SK-N-SH (cell line): ENCODE measurements around the gene SUSD3. TPM values are rescaled to one million over a fixed set of nuclear protein-coding genes. Genes with fewer than 3 reads are reported as not detected.

Source experiments
- CTCF ChIA-PET: fragments of 300-600, 350-600 bp; formaldehyde crosslinking; extraction: SDS; loops from one replicate; lab custom pipeline; 2021; lab: Yijun Ruan, JAX
- POLR2A ChIA-PET: fragments of 350-600 bp; sonication (Branson Sonifier 250); formaldehyde crosslinking; extraction: SDS; loops from one replicate; lab custom pipeline; 2020; ENCODE audit warnings: antibody characterized with exemption, inconsistent platforms; lab: Yijun Ruan, JAX
- DNase-seq: peaks from one replicate; pipeline ENCODE4 v3.0.0; 2012
- H2AFZ ChIP-seq: fragments of 200-600 bp; sonication (generic); 2 replicates; pipeline ENCODE4 v1.8.1; 2016; ENCODE audit warnings: antibody characterized with exemption, mild to moderate bottlenecking, low read depth
- H3F3A ChIP-seq: fragments of 200-600 bp; sonication (generic); replicated peaks from 2 replicates; pipeline ENCODE3; 2016; ENCODE audit warnings: antibody characterized with exemption, mild to moderate bottlenecking; ENCODE audit not compliant: insufficient read depth
- H3K27ac ChIP-seq, 2 experiments: fragments of 200-500 bp in 1 of 2; fragments of 200-600 bp in 1 of 2; sonication (Bioruptor generic) in 1 of 2; sonication (generic), shearing (Covaris generic) in 1 of 2; 2 replicates each; pipeline versions ENCODE4 v1.5.1 to v1.6.1; 2014 to 2016; ENCODE audit warnings: low read depth in 2 of 2, inconsistent platforms in 1 of 2, low read length in 1 of 2, mild to moderate bottlenecking in 1 of 2, mixed read lengths in 1 of 2
- H3K27me3 ChIP-seq: fragments of 200-600 bp; sonication (generic), shearing (Covaris generic); 2 replicates; pipeline ENCODE4 v1.6.1; 2016; ENCODE audit warnings: mixed run types; ENCODE audit not compliant: insufficient read depth
- H3K36me3 ChIP-seq, 2 experiments: fragments of 200-500 bp in 1 of 2; fragments of 200-600 bp in 1 of 2; sonication (Bioruptor generic) in 1 of 2; sonication (generic) in 1 of 2; replicated peaks in 1 of 2; 2 replicates each; pipeline versions ENCODE3 to v1.5.1; 2014 to 2016; ENCODE audit warnings: low read length in 1 of 2, mild to moderate bottlenecking in 1 of 2; ENCODE audit not compliant: insufficient read depth in 2 of 2, control insufficient read depth in 1 of 2
- H3K4me1 ChIP-seq, 2 experiments: fragments of 200-500 bp in 1 of 2; fragments of 200-600 bp in 1 of 2; sonication (Bioruptor generic) in 1 of 2; sonication (generic), shearing (Covaris generic) in 1 of 2; 2 replicates each; pipeline versions ENCODE4 v1.5.1 to v1.6.1; 2014 to 2016; ENCODE audit warnings: low read depth in 1 of 2, low read length in 1 of 2, mixed run types in 1 of 2; ENCODE audit not compliant: insufficient read depth in 2 of 2, control insufficient read depth in 1 of 2
- H3K4me2 ChIP-seq: fragments of 200-600 bp; sonication (generic), shearing (Covaris generic); 2 replicates; pipeline ENCODE4 v1.6.1; 2017; ENCODE audit warnings: mixed run types
- H3K4me3 ChIP-seq, 2 experiments: fragments of 200-500 bp in 1 of 2; fragments of 200-600 bp in 1 of 2; sonication (Bioruptor generic) in 1 of 2; sonication (generic), shearing (Covaris generic) in 1 of 2; 2 replicates each; pipeline versions ENCODE4 v1.5.1 to v1.8.1; 2014 to 2016; ENCODE audit warnings: low read depth in 2 of 2, inconsistent platforms in 1 of 2, low read length in 1 of 2, mild to moderate bottlenecking in 1 of 2, mixed read lengths in 1 of 2, moderate library complexity in 1 of 2
- H3K79me2 ChIP-seq: fragments of 200-600 bp; sonication (generic); 2 replicates; pipeline ENCODE4 v1.8.1; 2017; ENCODE audit warnings: mild to moderate bottlenecking; ENCODE audit not compliant: insufficient read depth
- H3K9ac ChIP-seq: fragments of 200-600 bp; sonication (generic); 2 replicates; pipeline ENCODE4 v1.6.1; 2017; ENCODE audit warnings: mixed run types
- H3K9me2 ChIP-seq: fragments of 200-600 bp; sonication (generic); 2 replicates; pipeline ENCODE4 v1.6.1; 2017; ENCODE audit warnings: mixed run types
- H3K9me3 ChIP-seq: fragments of 200-600 bp; sonication (generic); 2 replicates; pipeline ENCODE4 v1.6.1; 2017; ENCODE audit warnings: mixed run types, mild to moderate bottlenecking, moderate library complexity
- H4K20me1 ChIP-seq: fragments of 200-600 bp; sonication (generic); 2 replicates; pipeline ENCODE4 v1.6.1; 2017; ENCODE audit warnings: mild to moderate bottlenecking, mixed run types; ENCODE audit not compliant: insufficient read depth
- ELF1 ChIP-seq: IDR thresholded peaks from 2 replicates; pipeline ENCODE4 v1.4.0; 2012
- EZH2phosphoT487 ChIP-seq: fragments of 200-600 bp; sonication (generic); IDR thresholded peaks from 2 replicates; pipeline ENCODE4 v1.6.1; 2017; ENCODE audit warnings: low read depth, mixed run types, mild to moderate bottlenecking, antibody characterized with exemption, moderate library complexity, borderline replicate concordance
- FOXJ3 ChIP-seq: sonication (generic); formaldehyde crosslinking; IDR thresholded peaks from 2 replicates; pipeline ENCODE4 v1.5.1; 2020; ENCODE audit warnings: mild to moderate bottlenecking, missing genetic modification reagents
- RXRA ChIP-seq: IDR thresholded peaks from 2 replicates; pipeline ENCODE4 v1.4.0; 2012; ENCODE audit warnings: low read depth, mild to moderate bottlenecking, borderline replicate concordance
- SIN3A ChIP-seq: IDR thresholded peaks from 2 replicates; pipeline ENCODE4 v1.6.1; 2012; ENCODE audit warnings: low read depth, mild to moderate bottlenecking, low read length, moderate library complexity, borderline replicate concordance
- SMC3 ChIP-seq: IDR thresholded peaks from 2 replicates; pipeline ENCODE4 v1.6.1; 2012; ENCODE audit warnings: low read depth, low read length, improper control_type of control experiment
- TAF1 ChIP-seq: IDR thresholded peaks from 2 replicates; pipeline ENCODE4 v1.6.1; 2012; ENCODE audit warnings: low read depth, mild to moderate bottlenecking, low read length, moderate library complexity, borderline replicate concordance
- TEAD4 ChIP-seq: IDR thresholded peaks from 2 replicates; pipeline ENCODE4 v1.4.0; 2012; ENCODE audit warnings: mild to moderate bottlenecking, borderline replicate concordance; ENCODE audit not compliant: insufficient read depth
- WGBS: methylation state at CpG from one replicate; pipeline ENCODE4 v1.1.6; 2017; ENCODE audit warnings: low lambda C conversion rate; 5-methylcytosine and 5-hydroxymethylcytosine counted together
- polyA plus RNA-seq, 3 experiments: library from polyadenylated mRNA; depleted of rRNA; stranded (reverse); fragments of >200 nt; gene quantifications; 2 replicates each; pipeline ENCODE4 v1.2.3, GENCODE V29; 2012
- TF ChIP-seq, protein P1 (sequence below): IDR thresholded peaks from 2 replicates; pipeline ENCODE4 v1.6.1; 2012; ENCODE audit warnings: mild to moderate bottlenecking, low read depth, low read length, moderate library complexity
- TF ChIP-seq, protein P2 (sequence below): IDR thresholded peaks from 2 replicates; pipeline ENCODE4 v1.4.0; 2012; ENCODE audit warnings: low read depth, borderline replicate concordance

SUSD3 gene
- polyA plus RNA-seq, 1 of the 3 experiments (the other 2 are of a cell fraction): 0.49 TPM

DNA sequence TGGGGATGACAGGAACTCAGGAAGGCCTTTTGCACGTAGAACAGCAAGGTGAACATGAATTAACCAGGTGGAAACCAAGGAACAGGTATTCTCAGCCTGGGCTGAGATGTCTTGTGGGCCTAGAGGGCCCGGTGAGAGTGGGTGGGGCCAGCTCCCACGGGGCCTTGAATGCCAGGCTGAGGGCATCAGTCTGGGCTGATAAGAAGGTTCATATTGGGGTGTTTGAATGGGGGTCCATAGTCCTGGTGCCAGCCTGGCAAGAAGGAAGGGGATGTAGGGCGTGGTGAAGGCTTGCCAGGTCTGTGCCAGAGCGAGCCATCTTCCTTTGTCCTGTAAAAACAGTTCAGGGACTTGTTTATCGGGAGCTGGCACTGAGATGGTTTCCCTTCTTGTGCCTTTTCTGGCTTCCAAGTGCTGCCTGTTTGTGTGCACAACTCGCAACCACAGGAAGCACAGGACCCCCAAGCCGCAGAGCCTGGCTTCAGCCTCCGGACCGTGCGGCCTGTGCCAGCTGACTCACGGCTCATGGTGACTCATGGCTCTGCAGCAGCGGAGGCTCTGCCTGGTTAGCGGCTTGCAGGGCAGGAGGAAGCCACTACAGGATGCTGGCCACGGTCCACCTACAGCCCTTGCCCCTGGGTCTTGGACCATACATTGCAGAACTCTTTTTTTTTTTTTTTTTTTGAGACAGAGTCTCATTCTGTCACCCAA, 39.9 kb downstream of the SUSD3 start (continued):
- TF ChIP-seq, protein P1, sequence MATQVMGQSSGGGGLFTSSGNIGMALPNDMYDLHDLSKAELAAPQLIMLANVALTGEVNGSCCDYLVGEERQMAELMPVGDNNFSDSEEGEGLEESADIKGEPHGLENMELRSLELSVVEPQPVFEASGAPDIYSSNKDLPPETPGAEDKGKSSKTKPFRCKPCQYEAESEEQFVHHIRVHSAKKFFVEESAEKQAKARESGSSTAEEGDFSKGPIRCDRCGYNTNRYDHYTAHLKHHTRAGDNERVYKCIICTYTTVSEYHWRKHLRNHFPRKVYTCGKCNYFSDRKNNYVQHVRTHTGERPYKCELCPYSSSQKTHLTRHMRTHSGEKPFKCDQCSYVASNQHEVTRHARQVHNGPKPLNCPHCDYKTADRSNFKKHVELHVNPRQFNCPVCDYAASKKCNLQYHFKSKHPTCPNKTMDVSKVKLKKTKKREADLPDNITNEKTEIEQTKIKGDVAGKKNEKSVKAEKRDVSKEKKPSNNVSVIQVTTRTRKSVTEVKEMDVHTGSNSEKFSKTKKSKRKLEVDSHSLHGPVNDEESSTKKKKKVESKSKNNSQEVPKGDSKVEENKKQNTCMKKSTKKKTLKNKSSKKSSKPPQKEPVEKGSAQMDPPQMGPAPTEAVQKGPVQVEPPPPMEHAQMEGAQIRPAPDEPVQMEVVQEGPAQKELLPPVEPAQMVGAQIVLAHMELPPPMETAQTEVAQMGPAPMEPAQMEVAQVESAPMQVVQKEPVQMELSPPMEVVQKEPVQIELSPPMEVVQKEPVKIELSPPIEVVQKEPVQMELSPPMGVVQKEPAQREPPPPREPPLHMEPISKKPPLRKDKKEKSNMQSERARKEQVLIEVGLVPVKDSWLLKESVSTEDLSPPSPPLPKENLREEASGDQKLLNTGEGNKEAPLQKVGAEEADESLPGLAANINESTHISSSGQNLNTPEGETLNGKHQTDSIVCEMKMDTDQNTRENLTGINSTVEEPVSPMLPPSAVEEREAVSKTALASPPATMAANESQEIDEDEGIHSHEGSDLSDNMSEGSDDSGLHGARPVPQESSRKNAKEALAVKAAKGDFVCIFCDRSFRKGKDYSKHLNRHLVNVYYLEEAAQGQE: peak; percentile 25; the same call in 1 of the 2 replicates
- TF ChIP-seq, all 33 proteins: peak for 15

DNA sequence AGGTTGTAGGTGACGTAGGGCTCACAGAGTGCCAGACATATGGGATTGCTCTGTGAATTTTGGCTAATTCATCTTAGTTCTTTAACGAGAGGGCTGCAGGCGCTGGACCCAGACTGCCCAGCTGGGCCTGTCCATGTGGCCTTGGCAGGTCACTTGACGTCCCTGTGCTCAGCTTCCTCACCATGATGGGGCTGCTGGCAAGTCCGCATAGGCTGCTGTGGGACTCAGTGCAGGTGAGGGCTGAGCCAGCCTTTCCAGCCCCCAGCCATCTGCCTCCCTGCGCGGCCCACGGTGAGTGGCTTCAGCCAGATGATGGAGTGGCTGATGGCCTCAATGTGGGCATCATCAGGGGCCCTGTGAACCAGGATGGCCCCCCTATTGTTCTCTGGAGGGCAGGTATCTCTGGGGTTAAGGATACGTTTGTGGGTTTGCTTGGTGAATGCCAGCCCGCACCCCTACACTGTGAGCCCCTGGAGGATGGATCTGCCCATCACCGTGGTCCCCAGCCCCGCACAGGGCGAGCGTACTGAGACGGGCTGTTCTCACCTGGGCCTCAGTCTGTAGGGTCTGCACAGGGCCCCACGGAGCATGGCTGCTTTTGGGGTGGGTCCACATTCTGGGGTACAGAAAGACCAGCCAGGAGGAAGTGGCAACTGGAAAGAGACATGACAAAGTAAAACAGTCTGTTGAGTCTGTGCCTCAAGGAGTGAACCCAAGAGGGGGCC, 41.2 kb downstream of the SUSD3 start:
- H3K4me2 ChIP-seq: peak overlapping the region; percentile 96; the same call in 1 of the 2 replicates
- H3K9me3 ChIP-seq: 0 out of 2 replicates have a peak, but pooled peaks cover 3% of the 10 kb centered on the region
- H3K9ac ChIP-seq: no peak overlapping the region
- peaks cover 21% of the 10 kb centered on the region for H3F3A ChIP-seq
- ChIA-PET POLR2A (no interaction called here), CTCF (interaction anchor here (1.4 to 4.1 kb wide), 3 partner anchors 9 to 96 kb away, joined by 3 to 28 read pairs (median 4); no protein-coding TSS in a partner anchor)
- H3K9me2 ChIP-seq: no peaks in the 10 kb centered on the region
- peaks cover 0 to 13% of the 10 kb centered on the region in 2 experiments for H3K36me3 ChIP-seq
- H3K4me3 ChIP-seq: no peak overlapping the region
- no peak overlapping the region for H2AFZ ChIP-seq
- peak overlapping the region in 1 of 2 experiments; percentile 89; a peak in 2 of 4 replicates for H3K27ac ChIP-seq
- WGBS: 97% methylated on average over 10 of the region's 16 CpGs
- peaks cover 24 to 35% of the 10 kb centered on the region in 2 experiments; a peak in 3 of 4 replicates for H3K4me1 ChIP-seq
- no peak for DNase-seq
- TF ChIP-seq RXRA: no peak
- TF ChIP-seq, protein P2, sequence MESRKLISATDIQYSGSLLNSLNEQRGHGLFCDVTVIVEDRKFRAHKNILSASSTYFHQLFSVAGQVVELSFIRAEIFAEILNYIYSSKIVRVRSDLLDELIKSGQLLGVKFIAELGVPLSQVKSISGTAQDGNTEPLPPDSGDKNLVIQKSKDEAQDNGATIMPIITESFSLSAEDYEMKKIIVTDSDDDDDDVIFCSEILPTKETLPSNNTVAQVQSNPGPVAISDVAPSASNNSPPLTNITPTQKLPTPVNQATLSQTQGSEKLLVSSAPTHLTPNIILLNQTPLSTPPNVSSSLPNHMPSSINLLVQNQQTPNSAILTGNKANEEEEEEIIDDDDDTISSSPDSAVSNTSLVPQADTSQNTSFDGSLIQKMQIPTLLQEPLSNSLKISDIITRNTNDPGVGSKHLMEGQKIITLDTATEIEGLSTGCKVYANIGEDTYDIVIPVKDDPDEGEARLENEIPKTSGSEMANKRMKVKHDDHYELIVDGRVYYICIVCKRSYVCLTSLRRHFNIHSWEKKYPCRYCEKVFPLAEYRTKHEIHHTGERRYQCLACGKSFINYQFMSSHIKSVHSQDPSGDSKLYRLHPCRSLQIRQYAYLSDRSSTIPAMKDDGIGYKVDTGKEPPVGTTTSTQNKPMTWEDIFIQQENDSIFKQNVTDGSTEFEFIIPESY: no peak
- no peaks in the 10 kb centered on the region for H3K27me3 ChIP-seq
- peaks cover 82% of the 10 kb centered on the region for H3K79me2 ChIP-seq
- peaks cover 33% of the 10 kb centered on the region for H4K20me1 ChIP-seq

DNA sequence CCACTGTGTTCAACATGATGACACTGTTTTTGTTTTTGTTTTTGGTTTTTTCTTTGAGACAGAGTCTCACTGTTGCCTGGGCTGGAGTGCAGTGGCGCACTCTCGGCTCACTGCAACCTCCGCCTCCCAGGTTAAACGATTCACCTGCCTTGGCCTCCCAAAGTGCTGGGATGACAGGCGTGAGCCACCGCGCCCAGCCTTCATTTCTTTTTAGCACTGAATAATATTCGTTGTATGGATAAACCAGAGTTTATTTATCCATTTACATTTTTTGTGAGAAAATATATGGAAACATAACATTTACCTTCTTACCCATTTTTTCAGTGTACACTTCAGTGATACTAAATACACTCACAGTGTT, 41.8 kb downstream of the SUSD3 start:
- 96% methylated on average over 8 of the region's 8 CpGs for WGBS
- peaks cover 21% of the 10 kb centered on the region for H3F3A ChIP-seq
- H3K4me3 ChIP-seq: no peak overlapping the region
- DNase-seq: no peak
- ChIA-PET CTCF (no interaction called here), POLR2A (no interaction called here)
- H2AFZ ChIP-seq: no peak overlapping the region
- H3K9me2 ChIP-seq: no peaks in the 10 kb centered on the region
- no peak overlapping the region for H3K4me2 ChIP-seq
- peaks cover 24 to 32% of the 10 kb centered on the region in 2 experiments; a peak in 3 of 4 replicates for H3K4me1 ChIP-seq
- no peak overlapping the region for H3K9ac ChIP-seq
- H3K27ac ChIP-seq: no peak overlapping the region
- H3K36me3 ChIP-seq: peaks cover 0 to 15% of the 10 kb centered on the region in 2 experiments
- peaks cover 33% of the 10 kb centered on the region for H4K20me1 ChIP-seq
- no peaks in the 10 kb centered on the region for H3K27me3 ChIP-seq
- peaks cover 87% of the 10 kb centered on the region for H3K79me2 ChIP-seq
- 0 out of 2 replicates have a peak, but pooled peaks cover 3% of the 10 kb centered on the region for H3K9me3 ChIP-seq
- TF ChIP-seq FOXJ3 (CRISPR knock-in tag) (no peak), RXRA (no peak), TAF1 (no peak), SMC3 (no peak), EZH2phosphoT487 (no peak), TEAD4 (no peak), ELF1 (no peak), SIN3A (no peak)
- TF ChIP-seq, protein P2: no peak
